Esophagus muscularis mucosa (tissue), 3 donors: Measurements from ENCODE around the gene GRIK1.

Source experiments
- POLR2A ChIP-seq: fragments of 450-650 bp; IDR thresholded peaks from one replicate; pipeline ENCODE4 v1.6.1; 2017; ENCODE audit warnings: antibody characterized with exemption, moderate library complexity, mild to moderate bottlenecking, low read depth
- POLR2AphosphoS5 ChIP-seq, 2 donors: sonication (generic); formaldehyde crosslinking; IDR thresholded peaks; one replicate each; pipeline ENCODE4 v1.6.1; 2017; ENCODE audit warnings: antibody characterized with exemption in 2 of 2
- TF ChIP-seq, protein P1 (sequence below), 3 experiments: fragments of 200-600 bp in 2 of 3; fragments of 450-650 bp in 1 of 3; sonication (generic) in 2 of 3; IDR thresholded peaks; one replicate each; pipeline ENCODE4 v1.5.1; 2017 to 2019; ENCODE audit warnings: antibody characterized with exemption in 3 of 3, mild to moderate bottlenecking in 2 of 3, moderate library complexity in 1 of 3

DNA sequence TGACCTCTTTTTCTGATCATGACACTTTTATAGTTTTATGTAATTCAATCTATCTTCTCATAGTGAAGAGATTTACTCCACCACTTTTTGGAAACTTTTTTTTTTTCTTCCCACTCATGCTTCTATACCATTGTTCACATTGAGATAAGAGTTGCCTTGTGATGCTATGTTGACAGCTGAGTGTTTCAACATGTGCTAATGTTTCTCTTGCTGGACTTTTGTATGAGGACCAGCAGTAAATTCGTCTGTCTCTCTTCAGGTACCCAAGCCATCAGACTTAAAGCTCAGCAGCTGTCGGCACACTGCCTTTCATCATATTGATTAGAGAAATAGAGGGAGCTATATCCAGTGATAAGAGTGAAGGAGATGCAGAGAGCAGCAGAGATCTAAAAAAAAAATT is 227.0 kb downstream of the GRIK1 start:
- TF ChIP-seq, protein P1, sequence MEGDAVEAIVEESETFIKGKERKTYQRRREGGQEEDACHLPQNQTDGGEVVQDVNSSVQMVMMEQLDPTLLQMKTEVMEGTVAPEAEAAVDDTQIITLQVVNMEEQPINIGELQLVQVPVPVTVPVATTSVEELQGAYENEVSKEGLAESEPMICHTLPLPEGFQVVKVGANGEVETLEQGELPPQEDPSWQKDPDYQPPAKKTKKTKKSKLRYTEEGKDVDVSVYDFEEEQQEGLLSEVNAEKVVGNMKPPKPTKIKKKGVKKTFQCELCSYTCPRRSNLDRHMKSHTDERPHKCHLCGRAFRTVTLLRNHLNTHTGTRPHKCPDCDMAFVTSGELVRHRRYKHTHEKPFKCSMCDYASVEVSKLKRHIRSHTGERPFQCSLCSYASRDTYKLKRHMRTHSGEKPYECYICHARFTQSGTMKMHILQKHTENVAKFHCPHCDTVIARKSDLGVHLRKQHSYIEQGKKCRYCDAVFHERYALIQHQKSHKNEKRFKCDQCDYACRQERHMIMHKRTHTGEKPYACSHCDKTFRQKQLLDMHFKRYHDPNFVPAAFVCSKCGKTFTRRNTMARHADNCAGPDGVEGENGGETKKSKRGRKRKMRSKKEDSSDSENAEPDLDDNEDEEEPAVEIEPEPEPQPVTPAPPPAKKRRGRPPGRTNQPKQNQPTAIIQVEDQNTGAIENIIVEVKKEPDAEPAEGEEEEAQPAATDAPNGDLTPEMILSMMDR (IDR thresholded peaks at IDR 0.05): no peak
- TF ChIP-seq POLR2A (no peak), POLR2AphosphoS5 (IDR thresholded peaks at IDR 0.05) (no peak)
